GM12892 (cell line): ENCODE measurements around the gene GRIN1.

Experiments
- DNase-seq: peaks from one replicate; pipeline ENCODE4 v3.0.0; 2011; ENCODE audit not compliant: insufficient read length
- FAIRE-seq: peaks from 2 replicates; lab custom pipeline; 2011; peaks lifted over from hg19 to GRCh38; lab: Jason Lieb, UNC
- POLR2A ChIP-seq: IDR thresholded peaks from 2 replicates; pipeline ENCODE4 v1.6.1; 2011; ENCODE audit warnings: low read depth, low read length, control low read depth
- POLR2AphosphoS5 ChIP-seq: IDR thresholded peaks from 2 replicates; pipeline ENCODE4 v1.6.1; 2011; ENCODE audit warnings: low read depth, low read length, control low read depth
- TAF1 ChIP-seq: IDR thresholded peaks from 2 replicates; pipeline ENCODE4 v1.6.1; 2011; ENCODE audit warnings: low read depth, mild to moderate bottlenecking, control low read depth, low read length, borderline replicate concordance

GRIN1 gene

DNA sequence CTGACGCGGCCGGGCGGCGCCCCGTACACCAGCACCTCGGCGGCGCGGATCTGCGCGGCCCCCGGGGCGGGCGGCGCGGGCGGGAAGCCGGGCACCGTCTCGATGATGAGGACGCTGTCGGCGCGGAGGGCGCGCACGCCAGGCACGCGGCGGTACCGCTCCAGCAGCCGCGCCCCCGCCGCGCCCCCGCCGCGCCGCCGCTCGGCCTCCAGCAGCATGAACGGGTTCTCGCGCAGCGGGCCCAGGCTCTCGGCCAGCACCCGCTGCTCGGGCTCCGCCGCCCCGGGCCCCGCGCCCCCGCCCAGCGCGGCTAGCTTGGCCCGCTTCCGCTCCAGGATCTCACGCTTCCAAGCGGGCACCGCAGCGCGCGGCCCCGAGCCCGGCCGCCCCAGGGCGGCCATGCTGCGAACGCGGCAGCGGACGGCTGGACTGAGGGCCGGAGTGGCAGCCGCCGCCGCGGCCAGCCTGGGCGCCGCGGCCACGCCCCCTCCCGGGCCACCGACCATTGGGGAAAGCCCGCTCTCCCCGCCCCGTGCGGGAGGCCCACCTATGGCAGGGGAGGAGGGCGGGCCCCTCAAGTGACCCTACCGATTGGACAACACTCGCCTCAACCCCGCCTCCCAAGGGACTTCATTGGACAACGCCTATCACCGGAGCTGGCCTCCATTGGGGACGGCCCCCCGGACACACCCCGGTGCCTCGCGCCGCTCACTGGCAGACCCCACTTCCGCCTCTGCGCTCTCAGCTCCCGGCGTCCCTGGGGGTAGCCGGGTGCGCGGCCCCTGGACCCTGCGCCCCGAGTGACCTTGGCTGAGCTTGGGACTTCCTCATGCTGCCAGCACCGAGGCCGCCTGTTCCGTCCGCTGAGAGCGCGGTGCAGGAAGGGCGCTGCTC is 61.6 kb downstream of the GRIN1 start, which contains the start of gene TPRN:
TSS of gene TPRN (minus strand) at position 431 of the 894 bp plus-strand sequence. CDS start at position 401, 30 bp downstream.
- TF ChIP-seq POLR2A (peak; percentile 93), TAF1 (peak; percentile 83; the same call in 1 of the 2 replicates), POLR2AphosphoS5 (peak; percentile 84)
- peak; percentile 100 for DNase-seq
- FAIRE-seq: peak; percentile 97

DNA sequence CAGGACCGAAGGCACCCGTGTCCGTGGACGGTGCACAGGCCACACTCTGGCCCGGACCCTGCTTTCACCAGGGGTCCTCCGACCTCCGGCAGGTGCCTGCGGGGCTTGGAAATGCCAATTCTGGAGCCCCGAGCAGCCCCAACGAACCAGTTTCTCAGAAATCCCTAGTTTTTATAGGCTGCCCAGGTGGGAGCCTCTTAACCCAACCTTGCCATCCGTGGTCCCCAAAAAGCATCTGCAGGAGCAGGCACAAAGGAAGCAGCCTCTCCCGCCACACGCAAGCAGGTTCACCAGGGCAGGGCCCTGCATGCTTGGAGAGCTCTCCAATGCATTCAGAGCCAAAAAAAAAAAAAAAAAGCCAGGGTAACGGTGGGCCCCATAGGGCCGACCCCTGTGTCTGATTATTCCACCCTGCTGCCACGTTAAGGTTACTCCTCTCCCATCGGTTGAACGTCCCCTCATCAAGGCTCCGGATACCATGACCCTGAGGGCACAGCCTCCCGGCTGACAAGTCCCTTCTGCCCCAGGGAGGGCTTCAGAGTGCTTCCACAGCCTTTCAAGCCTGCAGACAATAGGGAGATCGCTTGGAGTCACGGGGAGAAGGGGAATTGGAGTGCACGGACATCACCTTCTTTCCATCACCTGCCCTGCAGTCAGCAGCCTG is 62.4 kb downstream of the GRIN1 start:
- FAIRE-seq (no peak), DNase-seq (no peak)
- TF ChIP-seq POLR2AphosphoS5 (no peak), TAF1 (no peak), POLR2A (no peak)

DNA sequence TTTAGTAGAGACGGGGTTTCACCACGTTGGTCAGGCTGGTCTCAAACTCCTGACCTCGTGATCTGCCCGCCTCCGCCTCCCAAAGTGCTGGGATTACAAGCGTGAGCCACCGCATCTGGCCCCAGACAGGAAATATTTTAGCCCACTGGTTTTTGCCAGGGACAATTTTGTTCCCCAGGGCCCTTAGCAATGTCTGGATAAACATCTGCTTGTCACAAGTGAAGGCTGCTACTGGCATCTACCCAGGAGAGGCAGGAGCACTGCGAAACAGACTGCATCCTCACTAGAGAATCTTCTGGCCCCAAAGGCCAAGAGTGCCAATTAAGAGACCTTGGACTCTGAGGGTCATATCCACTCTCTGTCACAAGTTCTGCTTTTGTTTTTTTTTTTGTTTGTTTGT is 64.0 kb downstream of the GRIN1 start:
- FAIRE-seq (no peak), DNase-seq (no peak)
- no peak for TF ChIP-seq POLR2AphosphoS5
- TF ChIP-seq POLR2A: no peak
- TF ChIP-seq TAF1: no peak

DNA sequence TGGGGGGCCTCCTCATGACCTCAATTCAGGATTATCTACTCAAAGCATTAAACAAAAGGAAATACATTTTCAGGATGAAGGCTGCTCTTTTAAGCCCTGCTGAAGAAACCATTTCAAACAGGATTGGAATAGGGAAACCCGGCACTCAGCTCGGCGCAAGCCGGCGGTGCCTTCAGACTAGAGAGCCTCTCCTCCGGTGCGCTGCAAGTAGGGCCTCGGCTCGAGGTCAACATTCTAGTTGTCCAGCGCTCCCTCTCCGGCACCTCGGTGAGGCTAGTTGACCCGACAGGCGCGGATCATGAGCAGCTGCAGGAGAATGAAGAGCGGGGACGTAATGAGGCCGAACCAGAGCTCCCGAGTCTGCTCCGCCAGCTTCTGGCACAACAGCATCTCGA is 65.8 kb downstream of the GRIN1 start:
- TF ChIP-seq POLR2A: no peak
- no peak for DNase-seq
- no peak for FAIRE-seq

DNA sequence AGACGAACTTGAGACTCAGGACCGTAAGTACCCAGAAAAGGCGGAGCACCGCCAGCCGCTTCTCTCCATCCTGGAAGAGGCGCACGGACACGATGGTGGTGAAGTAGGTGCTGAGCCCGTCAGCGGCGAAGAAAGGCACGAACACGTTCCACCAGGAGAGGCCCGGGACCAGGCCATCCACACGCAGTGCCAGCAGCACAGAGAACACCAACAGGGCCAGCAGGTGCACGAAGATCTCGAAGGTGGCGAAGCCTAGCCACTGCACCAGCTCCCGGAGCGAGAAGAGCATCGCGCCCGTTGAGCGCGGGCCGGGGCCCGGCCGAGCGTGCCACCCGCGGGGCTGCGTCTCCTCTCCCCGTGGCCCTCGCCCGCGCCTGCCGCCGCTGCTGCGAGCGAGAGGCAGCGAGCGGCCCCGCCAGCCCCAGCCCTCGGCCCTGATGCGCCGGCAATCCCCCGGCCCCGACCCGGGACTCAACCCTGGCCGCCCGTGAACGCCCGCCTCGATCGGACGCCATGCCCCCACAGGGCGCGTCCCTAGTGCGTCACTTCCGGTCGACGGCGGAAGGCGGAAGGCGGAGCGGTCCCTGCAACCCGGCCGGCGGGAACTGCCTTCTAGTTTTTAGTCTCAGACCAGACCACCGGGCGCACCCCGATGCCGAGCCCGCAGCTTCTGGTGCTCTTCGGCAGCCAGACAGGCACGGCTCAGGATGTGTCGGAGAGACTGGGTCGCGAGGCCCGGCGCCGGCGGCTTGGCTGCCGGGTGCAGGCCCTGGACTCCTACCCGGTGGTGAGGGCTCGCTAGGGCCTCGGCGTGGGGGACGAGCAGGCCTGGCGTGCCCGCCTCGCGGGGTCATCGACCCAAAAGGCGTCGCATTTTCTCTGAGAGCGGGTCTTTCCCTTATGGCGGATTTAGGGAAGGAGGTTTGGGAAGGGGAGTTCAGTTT is 66.4 kb downstream of the GRIN1 start, which contains the start of the genes NDOR1 and TMEM203:
TSS of gene NDOR1 (plus strand) at position 575 of the 944 bp plus-strand sequence. CDS start at position 653, 78 bp downstream.
TSS of gene TMEM203 (minus strand) at position 523 of the 944 bp plus-strand sequence. CDS start at position 289, 234 bp downstream.
- TF ChIP-seq POLR2A: peak; percentile 88
- peak; percentile 78; the same call in 1 of the 2 replicates for TF ChIP-seq TAF1
- TF ChIP-seq POLR2AphosphoS5: peak; percentile 78
- FAIRE-seq (peak; percentile 97), DNase-seq (peak; percentile 100)

DNA sequence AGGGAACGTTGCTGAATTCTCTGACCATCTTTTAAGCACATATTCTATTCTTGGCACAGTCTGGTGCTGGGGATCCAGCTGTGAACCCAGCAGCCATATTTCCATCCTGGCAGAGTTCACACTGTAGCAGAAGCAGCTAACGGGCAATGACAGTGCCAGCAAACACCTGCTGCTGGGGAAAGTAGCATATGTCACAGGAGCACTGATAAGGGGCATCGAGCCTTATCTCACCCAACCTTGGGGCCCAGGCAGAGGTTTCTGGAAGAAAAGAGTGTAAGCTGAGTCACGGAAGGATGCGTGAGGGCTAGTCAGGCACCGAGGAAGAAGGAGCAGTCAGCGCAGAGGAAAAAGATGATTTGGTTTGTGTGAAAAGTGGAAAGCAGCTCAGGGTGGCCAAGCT is 67.6 kb downstream of the GRIN1 start:
- FAIRE-seq (no peak), DNase-seq (no peak)
- TF ChIP-seq POLR2A: no peak; the same call in 1 of the 2 replicates
- TF ChIP-seq POLR2AphosphoS5: no peak
- TF ChIP-seq TAF1: no peak

DNA sequence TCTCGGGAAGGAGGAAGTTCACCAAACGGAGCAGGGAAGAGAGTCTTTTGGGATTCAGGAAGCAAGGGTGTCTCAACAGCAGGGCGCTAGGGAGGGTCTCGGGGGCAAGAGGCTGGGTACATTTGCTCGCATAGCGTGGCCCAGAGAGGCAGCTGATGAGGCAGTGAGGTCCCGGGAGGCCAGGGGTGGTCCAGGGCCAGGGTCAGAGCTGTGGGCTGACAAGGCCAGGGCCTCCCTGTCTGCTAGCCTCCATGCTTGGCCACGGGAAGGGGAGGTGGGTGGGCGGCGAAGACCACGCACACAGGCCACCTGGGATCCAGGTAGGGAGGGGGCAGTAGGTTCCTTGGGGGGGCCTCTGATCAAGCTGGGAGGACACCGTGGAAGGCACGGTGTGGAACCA is 72.6 kb downstream of the GRIN1 start:
- TF ChIP-seq POLR2AphosphoS5: no peak
- TF ChIP-seq POLR2A: peak; percentile 15; the same call in 1 of the 2 replicates
- FAIRE-seq: peak; percentile 17
- no peak for DNase-seq

DNA sequence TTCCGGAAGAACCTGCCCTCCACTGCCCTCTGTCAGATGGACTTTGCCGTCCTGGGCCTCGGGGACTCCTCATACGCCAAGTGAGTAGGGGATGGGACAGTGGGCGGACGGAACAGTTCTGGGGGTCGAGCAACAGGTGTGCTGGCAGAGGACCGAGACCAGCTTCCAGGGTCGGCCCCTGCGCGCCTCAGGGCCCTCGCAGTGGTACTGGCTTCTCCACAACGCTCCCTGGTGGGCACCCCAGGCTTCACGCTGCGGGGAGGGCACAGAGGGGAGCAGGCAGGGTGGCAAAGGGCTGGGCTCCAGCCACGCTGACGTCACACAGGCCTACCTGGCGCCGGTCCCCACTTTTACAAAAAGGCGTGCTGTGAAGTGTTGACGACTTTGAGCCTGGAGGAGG is 73.6 kb downstream of the GRIN1 start:
- TF ChIP-seq POLR2A (no peak), TAF1 (no peak), POLR2AphosphoS5 (no peak)
- DNase-seq (no peak), FAIRE-seq (no peak)

DNA sequence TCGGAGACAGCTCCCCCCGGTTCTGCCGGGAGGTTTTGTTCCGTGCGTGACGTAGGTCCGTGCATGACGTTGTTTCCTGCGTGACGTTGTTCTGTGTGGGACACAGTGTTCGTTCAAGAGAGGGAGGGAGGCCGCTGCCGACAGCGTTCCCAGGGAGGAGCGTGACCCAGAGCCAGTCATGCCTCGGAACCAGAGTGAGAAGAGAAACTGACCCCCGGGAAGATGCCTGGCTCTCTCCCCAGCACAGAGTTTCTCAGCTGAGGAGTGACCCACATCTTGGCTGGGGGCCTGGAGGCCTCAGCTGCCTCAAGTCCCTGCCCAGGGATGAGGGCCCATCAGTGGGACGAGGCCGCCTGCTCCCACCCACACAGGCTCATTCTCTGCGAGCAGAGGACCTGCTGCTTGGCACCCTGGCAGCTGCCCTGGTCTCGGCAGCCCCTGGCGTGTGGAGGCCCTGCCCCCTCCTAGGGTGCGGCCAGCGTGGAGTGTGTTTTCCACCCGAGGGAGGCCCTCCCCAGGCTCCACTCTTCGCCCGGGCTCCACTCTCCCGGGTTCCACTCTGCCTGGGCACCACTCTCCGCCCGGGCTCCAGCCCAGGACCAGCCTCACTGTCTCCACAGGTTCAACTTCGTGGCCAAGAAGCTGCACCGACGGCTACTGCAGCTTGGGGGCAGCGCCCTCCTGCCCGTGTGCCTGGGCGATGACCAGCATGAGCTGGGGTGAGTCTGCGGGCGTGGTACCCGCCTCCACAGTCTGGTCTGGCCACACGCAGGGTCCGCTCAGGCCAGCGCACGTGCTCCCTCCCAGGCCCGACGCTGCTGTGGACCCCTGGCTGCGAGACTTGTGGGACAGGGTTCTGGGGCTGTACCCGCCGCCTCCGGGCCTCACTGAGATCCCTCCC is 74.5 kb downstream of the GRIN1 start:
- no peak for DNase-seq
- TF ChIP-seq POLR2A (no peak), TAF1 (no peak), POLR2AphosphoS5 (no peak)
- no peak for FAIRE-seq

DNA sequence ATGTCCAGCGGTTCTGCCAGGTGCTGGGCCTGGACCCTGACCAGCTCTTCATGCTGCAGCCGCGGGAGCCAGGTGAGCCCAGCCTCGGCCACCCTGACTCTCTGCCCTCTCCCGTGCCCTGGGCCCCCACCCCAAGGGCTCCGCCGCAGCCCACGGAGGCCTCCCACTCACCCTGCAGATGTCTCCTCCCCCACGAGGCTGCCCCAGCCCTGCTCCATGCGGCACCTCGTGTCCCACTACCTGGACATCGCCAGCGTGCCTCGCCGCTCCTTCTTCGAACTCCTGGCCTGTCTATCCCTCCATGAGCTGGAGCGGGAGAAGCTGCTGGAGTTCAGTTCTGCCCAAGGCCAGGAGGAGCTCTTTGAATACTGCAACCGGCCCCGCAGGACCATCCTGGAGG is 75.7 kb downstream of the GRIN1 start:
- no peak for FAIRE-seq
- DNase-seq: no peak
- no peak for TF ChIP-seq POLR2AphosphoS5
- no peak for TF ChIP-seq POLR2A
- no peak for TF ChIP-seq TAF1
